Breast epithelium (tissue), 4 donors: ENCODE measurements around the gene ERAL1. TPM values are rescaled to one million over a fixed set of nuclear protein-coding genes. Genes with fewer than 3 reads are reported as not detected.
"Not testable (repeated sequence)": the region's sequence is repeated elsewhere in the genome, so short reads cannot be mapped to it uniquely, and the experiment has no call there.

Experiments
- DNase-seq, 2 donors: peaks; one replicate each; pipeline ENCODE4 v3.0.0-alpha.2; 2019; ENCODE audit warnings: low spot score in 2 of 2
- H3K27ac ChIP-seq, 2 donors: fragments of 200-600 bp; sonication (generic) in 1 of 2; one replicate each; pipeline ENCODE4 v1.5.1; 2016 to 2019; ENCODE audit warnings: mild to moderate bottlenecking in 1 of 2
- H3K27me3 ChIP-seq, 2 donors: fragments of 200-600 bp; sonication (generic) in 1 of 2; one replicate each; pipeline versions ENCODE4 v1.5.1 to v1.6.0; 2017 to 2019; ENCODE audit warnings: control low read depth in 1 of 2, mild to moderate bottlenecking in 1 of 2
- H3K36me3 ChIP-seq: fragments of 200-600 bp; one replicate; pipeline ENCODE4 v1.5.1; 2019
- H3K4me1 ChIP-seq, 2 donors: fragments of 200-600 bp; sonication (generic); one replicate each; pipeline ENCODE4 v1.5.1; 2016 to 2019; ENCODE audit warnings: control low read depth in 1 of 2
- H3K4me3 ChIP-seq, 3 donors: fragments of 200-600 bp; sonication (generic); 1 replicate in 2 of 3; 2 replicates in 1 of 3; pipeline ENCODE4 v1.5.1; 2016 to 2019; ENCODE audit warnings: mild to moderate bottlenecking in 3 of 3, moderate library complexity in 2 of 3
- H3K9me3 ChIP-seq, 2 donors: fragments of 200-600 bp; sonication (generic) in 1 of 2; one replicate each; pipeline ENCODE4 v1.5.1; 2016 to 2019; ENCODE audit warnings: control low read depth in 1 of 2
- POLR2A ChIP-seq: fragments of 450-650 bp; IDR thresholded peaks from one replicate; pipeline ENCODE4 v1.6.1; 2016; ENCODE audit warnings: antibody characterized with exemption, mild to moderate bottlenecking, moderate library complexity
- POLR2AphosphoS5 ChIP-seq, 3 donors: sonication (generic); formaldehyde crosslinking; IDR thresholded peaks; one replicate each; pipeline ENCODE4 v1.6.1; 2017; ENCODE audit warnings: antibody characterized with exemption in 3 of 3
- intact Hi-C: fragments of 100-400 bp; cut with DNase I; formaldehyde crosslinking; loops from one replicate; pipeline ENCODE4 v1.15.1; 2023; ENCODE audit warnings: low total_unique reads
- total RNA-seq, 3 donors: library from RNA; depleted of rRNA; stranded (reverse); fragments of >200 nt; gene quantifications; one replicate each; pipeline ENCODE4 v1.1.0, GENCODE V29; 2016
- TF ChIP-seq, protein P1 (sequence below), 3 donors: fragments of 450-650 bp; IDR thresholded peaks; one replicate each; pipeline ENCODE4 v1.5.1; 2016 to 2017; ENCODE audit warnings: antibody characterized with exemption in 3 of 3, mild to moderate bottlenecking in 3 of 3, moderate library complexity in 3 of 3

ERAL1 gene
- total RNA-seq, 3 donors from 2014 or later: 24.3 to 51.2 (median 26.4) TPM

DNA sequence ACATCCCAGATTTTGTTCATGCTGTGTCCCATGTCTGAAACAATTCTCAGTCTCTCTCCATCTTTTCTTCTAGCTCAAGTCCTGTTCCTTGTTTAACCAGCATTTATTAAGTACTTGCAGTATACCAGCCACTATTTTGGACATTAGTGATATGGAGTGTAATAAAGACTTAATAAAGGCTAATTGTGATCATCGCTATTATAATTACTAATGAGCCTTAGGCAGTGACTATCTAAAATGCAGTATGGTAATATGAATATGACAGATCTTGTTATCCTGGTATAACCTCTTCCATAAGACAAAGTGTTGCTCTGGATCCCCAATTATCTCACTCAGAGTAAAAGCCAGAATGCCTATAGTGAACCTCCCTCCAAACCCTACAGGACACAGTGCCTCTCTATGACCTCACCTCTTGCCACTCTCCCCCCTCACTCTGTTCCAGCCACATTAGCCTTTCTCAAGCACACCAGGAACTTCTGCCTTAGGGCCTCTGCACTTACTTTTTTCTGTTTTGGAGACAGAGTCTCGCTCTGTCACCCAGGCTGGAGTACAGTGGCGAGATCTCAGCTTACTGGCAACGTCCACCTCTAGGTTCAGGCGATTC is 44.5 kb downstream of the ERAL1 start:
- Histone ChIP-seq H3K27ac (peak overlapping the region; percentile 91 to 99), H3K9me3 (no peaks in the 10 kb centered on the region), H3K4me1 (peaks cover 0 to 5% of the 10 kb centered on the region in 2 donors), H3K4me3 (no peak overlapping the region), H3K27me3 (no peaks in the 10 kb centered on the region), H3K36me3 (no peaks in the 10 kb centered on the region)
- no peak for DNase-seq
- intact Hi-C loops: no loop called here
- TF ChIP-seq POLR2A: no peak
- TF ChIP-seq, protein P1, sequence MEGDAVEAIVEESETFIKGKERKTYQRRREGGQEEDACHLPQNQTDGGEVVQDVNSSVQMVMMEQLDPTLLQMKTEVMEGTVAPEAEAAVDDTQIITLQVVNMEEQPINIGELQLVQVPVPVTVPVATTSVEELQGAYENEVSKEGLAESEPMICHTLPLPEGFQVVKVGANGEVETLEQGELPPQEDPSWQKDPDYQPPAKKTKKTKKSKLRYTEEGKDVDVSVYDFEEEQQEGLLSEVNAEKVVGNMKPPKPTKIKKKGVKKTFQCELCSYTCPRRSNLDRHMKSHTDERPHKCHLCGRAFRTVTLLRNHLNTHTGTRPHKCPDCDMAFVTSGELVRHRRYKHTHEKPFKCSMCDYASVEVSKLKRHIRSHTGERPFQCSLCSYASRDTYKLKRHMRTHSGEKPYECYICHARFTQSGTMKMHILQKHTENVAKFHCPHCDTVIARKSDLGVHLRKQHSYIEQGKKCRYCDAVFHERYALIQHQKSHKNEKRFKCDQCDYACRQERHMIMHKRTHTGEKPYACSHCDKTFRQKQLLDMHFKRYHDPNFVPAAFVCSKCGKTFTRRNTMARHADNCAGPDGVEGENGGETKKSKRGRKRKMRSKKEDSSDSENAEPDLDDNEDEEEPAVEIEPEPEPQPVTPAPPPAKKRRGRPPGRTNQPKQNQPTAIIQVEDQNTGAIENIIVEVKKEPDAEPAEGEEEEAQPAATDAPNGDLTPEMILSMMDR (IDR thresholded peaks at IDR 0.05): no peak
- TF ChIP-seq POLR2AphosphoS5 (IDR thresholded peaks at IDR 0.05): no peak

DNA sequence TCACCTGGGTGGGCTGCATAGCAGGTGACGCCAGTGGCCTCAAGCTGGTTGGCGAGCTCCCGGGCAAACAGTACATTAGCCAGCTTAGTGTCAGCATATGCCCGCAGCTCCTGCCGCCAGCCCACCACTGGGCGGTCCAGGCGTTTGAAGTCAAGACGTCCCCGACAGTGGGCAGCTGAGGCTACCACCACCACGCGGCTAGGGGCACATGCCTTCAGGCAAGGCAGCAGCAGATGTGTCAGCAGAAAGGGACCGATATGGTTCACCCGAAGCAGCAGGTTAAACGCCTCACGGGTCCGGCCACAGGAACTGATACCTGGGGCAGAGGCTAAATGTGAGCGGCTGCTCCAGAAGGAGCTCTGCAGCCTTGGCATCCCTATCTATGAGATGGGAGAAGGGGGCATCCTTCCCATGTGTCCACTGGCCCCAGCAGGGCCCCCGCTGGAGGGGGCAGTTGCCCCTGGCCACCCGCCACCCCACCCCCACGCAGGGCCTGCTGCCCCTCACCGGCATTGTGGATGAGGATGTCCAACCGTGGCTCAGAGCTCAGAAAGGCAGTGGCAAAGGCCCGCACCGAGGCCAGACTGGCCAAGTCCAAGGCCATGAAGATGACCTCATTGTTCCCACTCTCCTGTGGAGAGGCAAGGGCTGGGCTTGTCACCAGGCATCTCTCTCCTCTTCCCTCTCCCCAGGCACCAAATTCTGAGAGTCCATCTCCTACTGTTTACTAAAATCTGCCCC is 46.3 kb downstream of the ERAL1 start:
- peaks cover 0 to 5% of the 10 kb centered on the region in 2 donors for H3K4me1 ChIP-seq
- H3K27ac ChIP-seq: peak overlapping the region; percentile 22 to 86
- no peaks in the 10 kb centered on the region for H3K36me3 ChIP-seq
- TF ChIP-seq POLR2A (no peak), POLR2AphosphoS5 (IDR thresholded peaks at IDR 0.05) (no peak)
- TF ChIP-seq, protein P1 (IDR thresholded peaks at IDR 0.05): no peak
- no peaks in the 10 kb centered on the region for H3K27me3 ChIP-seq
- no peaks in the 10 kb centered on the region for H3K9me3 ChIP-seq
- intact Hi-C loops: loop anchor here (10.0 kb wide), 1 partner anchor 156 kb away; the partner anchor contains the start of gene TRAF4
- DNase-seq: no peak
- no peak overlapping the region for H3K4me3 ChIP-seq

DNA sequence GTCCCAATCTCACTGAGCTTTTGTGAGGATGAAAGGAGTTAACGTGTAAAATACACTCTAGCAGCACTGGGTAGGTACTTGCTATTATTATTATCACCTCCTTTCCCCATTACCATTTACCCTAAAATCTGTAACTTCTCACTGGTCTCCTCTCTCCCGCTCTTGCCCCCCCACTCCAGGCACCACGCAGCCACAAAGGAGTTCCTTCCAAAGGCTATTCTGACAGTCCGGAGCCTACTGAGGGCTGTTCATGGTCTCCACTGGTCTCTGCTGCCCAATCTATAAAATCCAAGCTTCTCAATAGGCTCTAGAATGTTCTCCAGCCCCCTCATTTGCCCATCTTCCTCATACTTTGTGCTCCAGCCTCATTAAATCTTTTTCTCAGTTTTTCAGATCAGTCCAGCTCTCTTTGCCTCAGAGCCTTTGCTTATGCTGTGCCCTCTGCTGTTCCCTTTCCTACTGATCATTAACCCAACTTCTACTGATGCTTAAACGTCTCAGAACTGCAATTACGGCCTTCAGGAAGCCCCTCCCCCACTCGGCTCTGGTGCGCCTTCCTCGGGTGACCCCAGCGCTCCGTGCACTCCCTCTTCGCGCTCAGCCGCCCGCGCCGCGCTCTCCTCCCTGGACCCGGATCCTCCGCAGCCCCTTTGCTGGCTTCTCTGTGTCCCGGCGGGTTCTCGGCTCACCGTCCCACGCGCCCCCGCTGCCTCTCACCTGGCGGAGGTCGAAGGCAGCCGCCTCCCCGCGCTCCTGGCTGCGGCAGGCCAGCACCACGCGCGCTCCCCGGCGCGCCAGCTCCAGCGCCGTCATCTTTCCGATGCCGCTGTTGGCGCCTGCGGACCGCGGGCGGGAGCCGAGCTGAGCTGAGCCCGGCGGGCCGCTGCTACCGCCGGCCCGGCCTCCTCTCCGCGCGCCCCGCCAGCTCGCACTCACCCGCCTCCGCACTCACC is 47.3 kb downstream of the ERAL1 start:
- H3K27me3 ChIP-seq: no peaks in the 10 kb centered on the region
- no peak for DNase-seq
- H3K4me1 ChIP-seq: peaks cover 0 to 5% of the 10 kb centered on the region in 2 donors
- no peak for TF ChIP-seq POLR2AphosphoS5 (IDR thresholded peaks at IDR 0.05)
- no peak for TF ChIP-seq POLR2A
- TF ChIP-seq, protein P1 (IDR thresholded peaks at IDR 0.05): no peak
- intact Hi-C loops: loop anchor here (1.0 to 10.0 kb wide), 2 partner anchors 40 to 157 kb away; partner anchors contain the start of gene TRAF4
- H3K9me3 ChIP-seq: no peaks in the 10 kb centered on the region
- peak overlapping the region; percentile 86 to 94 for H3K27ac ChIP-seq
- H3K36me3 ChIP-seq: no peaks in the 10 kb centered on the region
- peak overlapping the region; percentile 67 to 98 (median 76) for H3K4me3 ChIP-seq

DNA sequence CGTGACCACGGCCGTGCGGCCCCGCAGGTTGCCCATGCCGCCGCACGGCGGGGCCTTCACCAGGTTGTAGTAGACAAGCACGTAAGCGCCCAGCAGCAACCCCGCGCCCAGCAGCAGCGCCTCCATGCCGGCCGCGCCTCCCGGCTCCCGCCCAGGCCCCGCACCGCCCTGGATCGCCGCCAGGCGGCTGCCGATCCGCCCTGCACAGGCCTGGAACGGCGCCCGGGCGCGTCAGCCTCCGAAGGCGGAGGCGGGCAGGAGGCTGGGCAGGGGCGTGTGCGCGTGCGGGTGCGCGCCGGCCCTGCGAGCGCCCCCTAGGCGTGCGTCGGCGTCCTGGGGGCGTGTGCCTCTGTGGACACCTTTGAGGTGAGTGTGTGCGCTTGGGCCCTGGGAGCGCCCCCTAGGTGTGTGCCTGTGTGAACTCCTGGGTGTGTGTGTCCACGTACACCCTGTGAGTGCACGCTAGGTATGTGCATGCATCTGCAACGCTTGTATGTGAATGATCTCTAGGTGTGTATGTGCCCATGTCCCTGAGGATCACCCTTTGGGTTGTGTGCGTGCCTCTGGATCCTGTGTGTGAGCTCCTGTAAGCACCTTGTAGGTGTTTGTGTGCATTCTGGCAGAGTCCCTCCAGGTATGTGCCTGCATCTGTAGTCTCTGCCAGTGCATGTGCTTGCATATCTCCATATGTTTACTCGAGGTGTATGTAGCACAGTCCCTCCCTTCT is 48.2 kb downstream of the ERAL1 start, which contains the start of gene DHRS13:
Gene DHRS13, minus strand, starts transcription at position 261 of the 727 bp plus-strand sequence. Its CDS starts 135 bp downstream, at position 126.
- intact Hi-C loops: loop anchor here (1.0 to 10.0 kb wide), 2 partner anchors 39 to 158 kb away; partner anchors contain the start of gene TRAF4
- Histone ChIP-seq H3K27me3 (no peaks in the 10 kb centered on the region), H3K36me3 (no peaks in the 10 kb centered on the region), H3K4me1 (peaks cover 0 to 5% of the 10 kb centered on the region in 2 donors), H3K9me3 (no peaks in the 10 kb centered on the region), H3K4me3 (peak within 1 kb of the TSS; percentile 67 to 98 (median 76)), H3K27ac (peak within 1 kb of the TSS; percentile 86 to 94)
- DNase-seq: peak; percentile 66 to 86
- TF ChIP-seq, protein P1 (IDR thresholded peaks at IDR 0.05): peak; percentile 48 to 76 (median 52)
- TF ChIP-seq POLR2A: no peak
- TF ChIP-seq POLR2AphosphoS5 (IDR thresholded peaks at IDR 0.05): peak in 2 of 3 donors; percentile 17 to 42

DNA sequence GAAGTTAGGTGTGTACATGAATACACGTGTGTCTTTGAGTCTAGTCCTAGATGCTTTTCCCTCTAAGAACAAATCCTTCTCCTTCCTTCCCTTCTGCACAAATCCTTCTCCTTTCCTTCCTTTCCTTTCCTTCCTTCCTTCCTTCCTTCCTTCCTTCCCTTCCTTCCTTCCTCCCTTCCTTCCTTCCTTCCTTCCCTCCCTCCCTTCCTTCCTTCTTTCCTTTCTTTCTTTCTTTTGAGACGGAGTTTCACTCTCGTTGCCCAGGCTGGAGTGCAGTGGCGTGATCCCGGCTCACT is 48.7 kb downstream of the ERAL1 start:
- not testable (repeated sequence) for H3K36me3 ChIP-seq, DNase-seq, H3K4me1 ChIP-seq, H3K27me3 ChIP-seq, H3K27ac ChIP-seq, H3K9me3 ChIP-seq
- intact Hi-C loops: loop anchor here (10.0 kb wide), 1 partner anchor 159 kb away; the partner anchor contains the start of gene TRAF4
- H3K4me3 ChIP-seq: peak overlapping the region in 1 of 3 donors; percentile 76
